ENCODE results near the gene SENP8.
"Not testable (repeated sequence)": the region's sequence is repeated elsewhere in the genome, so short reads cannot be mapped to it uniquely, and the experiment has no call there.

Gene SENP8

DNA sequence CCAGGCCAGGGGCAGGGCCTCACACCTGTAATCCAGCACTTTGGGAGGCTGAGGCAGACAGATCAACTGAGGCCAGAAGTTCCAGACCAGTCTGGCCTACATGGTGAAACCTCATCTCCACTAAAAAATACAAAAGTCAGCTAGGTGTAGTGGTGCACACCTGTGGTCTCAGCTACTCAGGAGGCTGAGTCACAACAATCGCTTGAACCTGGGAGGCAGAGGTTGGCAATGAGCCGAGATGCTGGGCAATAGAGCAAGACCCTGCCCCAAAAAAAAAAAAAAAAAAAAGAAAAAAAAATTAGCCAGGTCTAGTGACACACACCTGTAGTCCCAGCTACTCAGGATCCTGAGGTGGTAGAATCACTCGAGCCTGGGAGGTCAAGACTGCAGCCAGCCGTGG lies 19.0 kb upstream of the SENP8 start:
- TF ChIP-seq, protein P1, sequence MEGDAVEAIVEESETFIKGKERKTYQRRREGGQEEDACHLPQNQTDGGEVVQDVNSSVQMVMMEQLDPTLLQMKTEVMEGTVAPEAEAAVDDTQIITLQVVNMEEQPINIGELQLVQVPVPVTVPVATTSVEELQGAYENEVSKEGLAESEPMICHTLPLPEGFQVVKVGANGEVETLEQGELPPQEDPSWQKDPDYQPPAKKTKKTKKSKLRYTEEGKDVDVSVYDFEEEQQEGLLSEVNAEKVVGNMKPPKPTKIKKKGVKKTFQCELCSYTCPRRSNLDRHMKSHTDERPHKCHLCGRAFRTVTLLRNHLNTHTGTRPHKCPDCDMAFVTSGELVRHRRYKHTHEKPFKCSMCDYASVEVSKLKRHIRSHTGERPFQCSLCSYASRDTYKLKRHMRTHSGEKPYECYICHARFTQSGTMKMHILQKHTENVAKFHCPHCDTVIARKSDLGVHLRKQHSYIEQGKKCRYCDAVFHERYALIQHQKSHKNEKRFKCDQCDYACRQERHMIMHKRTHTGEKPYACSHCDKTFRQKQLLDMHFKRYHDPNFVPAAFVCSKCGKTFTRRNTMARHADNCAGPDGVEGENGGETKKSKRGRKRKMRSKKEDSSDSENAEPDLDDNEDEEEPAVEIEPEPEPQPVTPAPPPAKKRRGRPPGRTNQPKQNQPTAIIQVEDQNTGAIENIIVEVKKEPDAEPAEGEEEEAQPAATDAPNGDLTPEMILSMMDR (conservative IDR thresholded peaks at IDR 0.05; ENCODE audit: low read length), result no peak

DNA sequence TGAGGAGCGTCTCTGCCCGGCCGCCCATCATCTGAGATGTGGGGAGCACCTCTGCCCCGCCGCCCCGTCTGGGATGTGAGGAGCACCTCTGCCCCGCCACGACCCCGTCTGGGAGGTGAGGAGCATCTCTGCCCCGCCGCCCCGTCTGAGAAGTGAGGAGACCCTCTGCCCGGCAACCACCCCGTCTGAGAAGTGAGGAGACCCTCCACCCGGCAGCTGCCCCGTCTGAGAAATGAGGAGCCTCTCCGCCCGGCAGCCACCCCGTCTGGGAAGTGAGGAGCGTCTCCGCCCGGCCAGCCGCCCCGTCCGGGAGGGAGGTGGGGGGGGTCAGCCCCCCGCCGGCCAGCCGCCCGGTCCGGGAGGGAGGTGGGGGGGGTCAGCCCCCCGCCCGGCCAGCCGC lies 17.7 kb upstream of the SENP8 start:
- H3K4me3 ChIP-seq (ENCODE audit: low read length); DNase-seq (ENCODE audit: low read depth): not testable (repeated sequence)

More for the DNA sequence above, 19.0 kb upstream of the SENP8 start:
- no peak overlapping the region for H3K4me3 ChIP-seq (ENCODE audit: low read length)
- no peak for DNase-seq (ENCODE audit: low read depth)

DNA sequence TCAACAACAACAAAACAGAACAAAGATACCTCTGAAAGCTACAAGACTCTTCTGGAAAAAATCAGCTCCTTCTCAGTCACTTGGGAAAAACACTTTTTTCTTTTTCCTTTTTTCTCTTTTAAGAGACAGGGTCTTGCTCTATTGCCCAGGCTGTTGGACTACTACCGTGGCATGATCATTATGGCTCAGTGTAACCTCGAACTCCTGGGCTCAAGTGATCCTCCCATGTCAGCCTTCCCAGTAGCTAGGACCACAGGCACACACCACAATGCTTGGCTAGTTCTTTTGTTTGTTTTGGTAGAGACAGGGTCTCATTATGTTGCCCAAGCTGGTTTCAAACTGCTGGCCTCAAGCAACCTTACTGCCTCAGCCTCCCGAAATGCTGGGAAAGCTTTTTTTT lies 13.1 kb upstream of the SENP8 start:
- TF ChIP-seq, protein P1 (conservative IDR thresholded peaks at IDR 0.05; ENCODE audit: low read length), result no peak
- no peak overlapping the region for H3K4me3 ChIP-seq (ENCODE audit: low read length)
- DNase-seq (ENCODE audit: low read depth), result no peak

DNA sequence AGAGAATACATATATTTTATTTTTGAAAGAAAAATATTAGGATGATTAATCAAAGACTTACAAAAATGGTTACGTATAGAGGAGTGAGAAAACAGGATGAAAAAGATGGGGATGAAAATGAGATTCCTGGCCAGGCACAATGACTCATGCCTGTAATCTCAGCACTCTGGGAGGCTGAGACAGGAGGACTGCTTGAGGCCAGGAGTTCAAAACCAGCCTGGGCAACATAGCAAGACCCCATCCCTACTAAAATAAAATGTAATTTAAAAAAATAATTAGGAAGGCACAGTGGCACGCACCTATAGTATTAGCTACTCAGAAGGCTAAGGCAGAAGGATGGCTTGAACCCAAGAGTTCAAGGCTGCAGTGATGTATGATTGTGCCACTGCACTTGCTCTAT lies 12.1 kb upstream of the SENP8 start:
- no peak for DNase-seq (ENCODE audit: low read depth)
- no peak overlapping the region for H3K4me3 ChIP-seq (ENCODE audit: low read length)
- TF ChIP-seq, protein P1 (conservative IDR thresholded peaks at IDR 0.05; ENCODE audit: low read length), result no peak

DNA sequence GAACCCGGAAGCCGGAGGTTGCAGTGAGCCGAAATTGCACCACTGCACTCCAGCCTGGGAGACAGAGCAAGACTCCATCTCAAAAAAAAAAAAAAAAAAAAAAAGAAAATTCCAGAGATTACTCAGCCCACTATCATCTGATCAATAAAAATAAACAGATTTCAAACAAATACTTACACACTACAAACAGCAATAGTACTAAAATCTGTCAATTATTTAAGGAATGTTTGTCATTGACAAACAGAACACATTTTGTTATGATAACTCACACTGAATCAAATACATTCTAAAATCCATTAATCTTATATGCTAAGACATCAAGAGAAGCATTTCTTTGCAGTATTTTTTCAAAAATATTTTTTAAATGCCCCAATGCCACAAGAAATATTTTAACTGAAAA lies 7.8 kb upstream of the SENP8 start:
- TF ChIP-seq, protein P1 (conservative IDR thresholded peaks at IDR 0.05; ENCODE audit: low read length), result no peak
- DNase-seq (ENCODE audit: low read depth), result peak; percentile 14
- H3K4me3 ChIP-seq (ENCODE audit: low read length), result no peak overlapping the region

DNA sequence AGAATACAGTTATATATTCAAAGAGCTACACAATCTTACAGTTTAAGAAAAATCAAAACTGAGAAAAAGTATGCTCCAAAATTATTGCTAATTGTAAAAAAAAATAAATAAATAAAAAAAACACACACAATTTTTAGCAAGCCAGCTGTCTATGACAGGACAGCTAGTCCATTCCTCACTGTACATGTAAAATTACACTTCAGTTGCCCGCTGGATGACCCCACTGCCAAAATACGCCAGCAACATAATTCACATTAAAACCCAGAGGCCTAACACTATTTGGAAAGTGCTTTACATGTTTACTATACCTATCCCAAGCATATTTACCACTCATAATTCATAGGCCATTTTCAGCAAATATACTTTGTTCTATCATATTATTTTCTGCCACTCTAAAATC lies 6.1 kb upstream of the SENP8 start:
- peak; percentile 15 for DNase-seq (ENCODE audit: low read depth)
- TF ChIP-seq, protein P1 (conservative IDR thresholded peaks at IDR 0.05; ENCODE audit: low read length), result no peak
- no peak overlapping the region for H3K4me3 ChIP-seq (ENCODE audit: low read length)

DNA sequence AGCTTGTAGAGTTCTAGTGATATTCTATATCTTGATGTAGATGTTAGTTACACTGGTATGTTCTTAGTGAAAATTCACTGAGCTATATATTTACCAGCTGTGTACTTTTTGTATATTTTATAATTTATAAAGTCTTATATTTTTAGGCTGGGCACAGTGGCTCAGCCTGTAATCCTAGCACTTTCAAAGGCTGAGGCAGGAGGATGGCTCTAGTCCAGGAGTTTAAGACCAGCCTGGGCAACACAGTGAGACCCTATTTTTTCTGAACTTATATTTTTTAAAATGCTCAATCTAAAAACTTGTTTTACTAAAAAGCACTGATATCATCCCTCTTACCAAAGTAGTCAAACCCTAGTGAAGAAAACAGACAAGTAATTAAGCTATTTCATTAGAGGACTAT lies 5.4 kb upstream of the SENP8 start:
- no peak overlapping the region for H3K4me3 ChIP-seq (ENCODE audit: low read length)
- TF ChIP-seq, protein P1 (conservative IDR thresholded peaks at IDR 0.05; ENCODE audit: low read length), result no peak
- no peak for DNase-seq (ENCODE audit: low read depth)
